SK-N-SH (cell line): ENCODE measurements around the gene CA4.

Experiments used
- MAX ChIP-seq: IDR thresholded peaks from 2 replicates; pipeline ENCODE4 v1.4.0; 2012; ENCODE audit warnings: low read depth
- MXI1 ChIP-seq: IDR thresholded peaks from 2 replicates; pipeline ENCODE4 v1.6.1; 2012; ENCODE audit warnings: mild to moderate bottlenecking, low read depth, low read length, improper control_type of control experiment
- REST ChIP-seq: IDR thresholded peaks from 2 replicates; pipeline ENCODE4 v1.6.1; 2012; ENCODE audit warnings: mild to moderate bottlenecking, low read depth, low read length, moderate library complexity

GRCh38 chr17:60138769-60139437, 10.9 kb upstream of the CA4 start:
- TF ChIP-seq REST = no peak
- no peak for TF ChIP-seq MXI1
- TF ChIP-seq MAX = no peak
